GM12872 (cell line): ENCODE measurements around the gene ANKIB1.

Experiments used
- CTCF ChIP-seq: IDR thresholded peaks from 3 replicates; pipeline ENCODE4 v1.5.1; 2011; ENCODE audit warnings: low read depth, mild to moderate bottlenecking, low read length, moderate library complexity; ENCODE audit not compliant: insufficient read depth

The ANKIB1 gene

GRCh38 chr7:92331508-92331907 is 85.7 kb downstream of the ANKIB1 start:
- TF ChIP-seq CTCF: no peak

- TF ChIP-seq CTCF: no peak
Measured at GRCh38 chr7:92332782-92333181, 87.0 kb downstream of the ANKIB1 start.

GRCh38 chr7:92333866-92334265 is 88.1 kb downstream of the ANKIB1 start:
- TF ChIP-seq CTCF: no peak

- no peak for TF ChIP-seq CTCF
Measured at GRCh38 chr7:92335574-92335973, 89.8 kb downstream of the ANKIB1 start.

GRCh38 chr7:92336662-92337340 is 91.0 kb downstream of the ANKIB1 start:
- no peak for TF ChIP-seq CTCF

- no peak for TF ChIP-seq CTCF
Measured at GRCh38 chr7:92340016-92340415, 94.2 kb downstream of the ANKIB1 start.

- no peak for TF ChIP-seq CTCF
Measured at GRCh38 chr7:92343714-92344113, 97.9 kb downstream of the ANKIB1 start.

- TF ChIP-seq CTCF: no peak
Measured at GRCh38 chr7:92352009-92352408, 106.2 kb downstream of the ANKIB1 start.
